Loucy (cell line): ENCODE measurements around the gene MED13L.

Source experiments
- EZH2phosphoT487 ChIP-seq: fragments of 200-600 bp; IDR thresholded peaks from 2 replicates; pipeline ENCODE4 v1.6.1; 2018; ENCODE audit warnings: antibody characterized with exemption, mild to moderate bottlenecking, moderate library complexity, borderline replicate concordance
- TF ChIP-seq, protein P1 (sequence below): fragments of 200-600 bp; sonication (generic); conservative IDR thresholded peaks from 2 replicates; pipeline ENCODE4 v1.5.1; 2014; ENCODE audit warnings: mild to moderate bottlenecking, antibody characterized with exemption, low read length

DNA sequence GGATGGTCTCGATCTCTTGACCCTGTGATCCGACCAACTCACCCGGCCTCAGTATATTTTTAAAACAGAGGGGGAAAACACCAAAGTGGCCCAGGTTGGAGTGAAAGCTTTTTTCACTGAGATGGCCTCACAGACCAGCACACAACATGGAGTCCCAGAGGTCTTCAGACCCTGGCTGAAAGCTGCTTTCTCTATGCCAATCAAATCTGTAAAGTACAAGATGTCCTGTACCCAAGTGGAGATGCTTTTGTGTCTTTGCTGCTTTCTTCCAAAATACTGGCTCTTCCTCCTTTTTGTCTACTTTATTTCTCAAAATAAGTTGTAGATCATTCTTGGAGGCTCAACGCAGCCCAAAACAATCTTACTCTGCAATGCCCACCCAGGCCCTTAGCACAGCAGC, 214.8 kb downstream of the MED13L start:
- TF ChIP-seq, protein P1, sequence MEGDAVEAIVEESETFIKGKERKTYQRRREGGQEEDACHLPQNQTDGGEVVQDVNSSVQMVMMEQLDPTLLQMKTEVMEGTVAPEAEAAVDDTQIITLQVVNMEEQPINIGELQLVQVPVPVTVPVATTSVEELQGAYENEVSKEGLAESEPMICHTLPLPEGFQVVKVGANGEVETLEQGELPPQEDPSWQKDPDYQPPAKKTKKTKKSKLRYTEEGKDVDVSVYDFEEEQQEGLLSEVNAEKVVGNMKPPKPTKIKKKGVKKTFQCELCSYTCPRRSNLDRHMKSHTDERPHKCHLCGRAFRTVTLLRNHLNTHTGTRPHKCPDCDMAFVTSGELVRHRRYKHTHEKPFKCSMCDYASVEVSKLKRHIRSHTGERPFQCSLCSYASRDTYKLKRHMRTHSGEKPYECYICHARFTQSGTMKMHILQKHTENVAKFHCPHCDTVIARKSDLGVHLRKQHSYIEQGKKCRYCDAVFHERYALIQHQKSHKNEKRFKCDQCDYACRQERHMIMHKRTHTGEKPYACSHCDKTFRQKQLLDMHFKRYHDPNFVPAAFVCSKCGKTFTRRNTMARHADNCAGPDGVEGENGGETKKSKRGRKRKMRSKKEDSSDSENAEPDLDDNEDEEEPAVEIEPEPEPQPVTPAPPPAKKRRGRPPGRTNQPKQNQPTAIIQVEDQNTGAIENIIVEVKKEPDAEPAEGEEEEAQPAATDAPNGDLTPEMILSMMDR, result no peak
- no peak for TF ChIP-seq EZH2phosphoT487
